GM19351 (cell line): ENCODE results near the gene ZBTB7C.

Experiments used
- ATAC-seq: cut with Tn5 transposase; IDR thresholded peaks from one replicate; pipeline ENCODE4 v1.9.1; 2021; ENCODE audit warnings: mild to moderate bottlenecking, moderate library complexity; ENCODE audit not compliant: unreplicated experiment

ZBTB7C gene

DNA sequence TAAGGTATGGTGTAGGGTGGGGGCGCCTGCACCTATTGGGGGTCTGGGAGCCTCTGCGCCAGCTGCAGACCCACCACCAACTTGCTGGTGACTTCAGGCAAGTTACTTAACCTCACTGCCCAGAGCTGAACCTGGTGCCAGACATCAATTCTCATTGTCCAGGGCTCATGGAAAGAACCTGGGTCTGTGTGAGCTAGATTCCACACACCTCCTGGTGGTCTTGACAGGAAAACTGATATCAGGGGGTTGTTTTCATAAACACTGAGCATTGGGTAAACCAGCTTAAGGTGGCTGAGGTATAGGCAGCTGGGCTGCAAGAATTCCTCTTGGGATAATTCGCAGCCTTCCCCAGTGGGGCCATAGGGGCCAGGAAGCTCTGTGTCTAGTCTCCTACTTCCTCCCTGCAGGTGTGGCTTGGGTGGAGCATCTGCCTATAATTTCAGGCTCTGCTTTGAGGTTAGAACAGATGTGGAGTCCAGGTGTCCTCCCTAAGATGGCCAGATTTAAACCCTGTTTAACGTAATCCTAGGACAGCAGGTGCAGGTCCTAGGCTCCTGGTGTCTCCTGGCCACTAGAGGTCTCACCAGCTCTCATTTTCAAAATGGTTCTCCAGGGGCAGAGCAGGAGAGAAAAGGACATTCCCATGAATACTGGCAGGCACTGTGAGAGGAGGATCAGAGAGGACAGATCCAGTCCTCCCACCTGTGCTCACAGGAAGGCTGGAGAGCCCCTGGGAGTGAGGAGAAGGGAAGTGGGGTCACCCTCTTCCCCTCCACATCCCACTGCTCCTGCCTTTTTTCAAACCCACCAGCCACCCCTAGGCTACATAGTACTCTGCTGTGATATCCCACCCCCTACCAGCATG lies 378.3 kb downstream of the ZBTB7C start:
- no peak for ATAC-seq

GRCh38 chr18:48029296-48029986 lies 379.7 kb downstream of the ZBTB7C start:
- no peak for ATAC-seq

DNA sequence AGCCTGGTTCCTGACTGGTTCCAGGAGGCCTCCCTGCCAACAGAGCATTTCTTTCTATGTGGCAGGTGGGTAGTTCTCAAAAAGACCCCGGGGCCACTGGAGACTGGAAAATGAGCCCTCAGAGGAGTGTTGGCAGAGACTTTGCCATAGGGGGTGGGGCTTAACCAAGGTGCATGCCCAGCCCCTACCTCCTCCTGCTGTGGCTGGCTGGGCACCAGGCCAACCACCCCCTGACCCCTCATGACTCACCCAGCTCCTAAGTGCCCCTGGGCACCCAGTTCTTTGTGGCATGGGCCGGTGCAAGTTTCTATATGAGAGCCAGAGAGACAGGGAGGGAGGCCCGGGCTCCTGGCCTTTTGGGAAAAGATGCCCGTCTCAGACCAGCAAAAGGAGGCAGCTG lies 380.5 kb downstream of the ZBTB7C start:
- ATAC-seq = no peak

DNA sequence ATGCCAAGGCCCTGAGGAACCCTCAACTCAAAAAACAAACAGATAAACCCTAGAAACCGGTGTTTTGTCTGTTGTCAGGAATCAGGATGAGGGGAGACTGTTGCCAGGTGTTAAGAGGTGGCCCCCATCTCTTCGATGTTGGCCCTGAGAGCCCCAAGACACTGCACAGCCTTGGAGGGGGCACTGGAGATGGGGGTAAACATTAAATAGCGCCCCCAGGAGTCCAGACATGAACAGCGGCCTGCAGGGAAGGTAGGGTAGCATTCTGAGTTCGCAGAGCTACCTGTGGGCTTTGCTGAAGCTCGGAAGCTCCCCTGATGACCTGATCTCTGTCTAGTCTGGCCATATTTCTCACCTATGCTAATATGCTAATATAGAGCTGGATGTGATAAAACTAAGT lies 381.1 kb downstream of the ZBTB7C start:
- ATAC-seq = no peak

DNA sequence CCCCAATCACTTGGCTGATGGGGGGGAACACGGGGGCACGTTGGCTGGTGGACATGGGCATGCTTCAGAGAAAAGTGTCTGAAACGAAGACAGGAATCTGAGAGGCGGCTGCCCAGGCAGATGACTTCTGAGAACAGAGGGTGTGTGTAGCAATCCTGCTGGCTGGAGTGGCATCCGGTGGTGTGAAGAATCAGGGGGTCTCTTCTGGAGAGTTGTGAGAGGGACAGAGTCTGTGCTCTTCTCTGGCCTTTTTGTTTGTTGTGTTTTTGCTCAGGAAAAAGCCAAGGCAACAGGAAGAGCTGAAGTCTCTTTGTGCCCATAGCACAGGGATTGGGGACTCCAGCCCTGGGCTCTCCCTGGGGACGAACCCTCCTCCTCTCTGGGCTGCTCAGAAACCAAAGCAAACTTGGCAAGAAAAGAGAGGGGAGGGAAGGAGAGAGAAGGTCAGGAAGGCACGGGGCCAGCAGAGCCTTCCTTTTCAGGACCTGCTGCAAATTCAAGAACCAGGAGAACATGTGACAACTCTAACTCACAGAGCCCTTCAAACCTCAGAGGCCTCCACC lies 381.7 kb downstream of the ZBTB7C start:
- no peak for ATAC-seq

GRCh38 chr18:48026216-48026615 lies 383.0 kb downstream of the ZBTB7C start:
- ATAC-seq = no peak

DNA sequence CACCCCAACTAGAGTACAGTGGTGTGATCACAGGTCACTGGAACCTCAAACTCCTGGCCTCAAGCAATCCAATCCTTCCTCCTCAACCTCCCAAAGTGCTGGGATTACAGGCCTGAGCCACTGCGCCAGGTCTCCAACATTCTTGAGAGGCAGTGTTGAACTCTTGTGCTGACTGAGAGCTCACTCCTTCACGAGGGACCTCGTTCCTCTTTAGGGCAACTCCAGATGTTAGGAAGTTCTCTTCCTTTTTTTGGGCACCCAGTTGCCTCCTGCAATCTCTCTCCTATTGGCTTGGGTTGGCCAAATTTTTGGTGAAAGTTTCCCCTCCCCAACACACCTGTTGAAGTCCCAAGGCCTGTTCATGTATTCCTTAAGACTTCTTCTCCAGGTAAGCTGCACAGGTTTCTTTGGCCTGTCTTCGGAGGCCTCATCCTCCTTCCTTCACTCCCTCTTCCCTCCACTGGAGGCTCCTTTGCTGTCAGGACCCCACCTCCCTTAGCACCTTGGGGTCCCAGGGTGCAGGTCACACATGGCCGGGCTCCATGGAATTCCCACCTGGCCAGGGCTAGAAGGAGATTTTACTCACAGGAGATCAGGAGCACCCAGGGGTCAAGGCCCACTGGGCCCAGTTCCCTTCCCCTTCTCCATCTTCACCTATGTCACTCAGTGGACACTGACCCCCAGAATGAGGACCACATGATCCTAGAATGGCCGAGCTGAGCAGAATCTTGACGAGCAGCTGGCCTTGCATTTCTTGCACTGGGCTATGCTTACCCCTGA lies 384.1 kb downstream of the ZBTB7C start:
- ATAC-seq = no peak

- no peak for ATAC-seq
These were observed 385.1 kb downstream of the ZBTB7C start for GRCh38 chr18:48024009-48024512.

GRCh38 chr18:48023334-48024008 lies 385.7 kb downstream of the ZBTB7C start:
- no peak for ATAC-seq

GRCh38 chr18:48022531-48023329 lies 386.5 kb downstream of the ZBTB7C start:
- ATAC-seq = no peak

GRCh38 chr18:48022021-48022420 lies 387.2 kb downstream of the ZBTB7C start:
- no peak for ATAC-seq

DNA sequence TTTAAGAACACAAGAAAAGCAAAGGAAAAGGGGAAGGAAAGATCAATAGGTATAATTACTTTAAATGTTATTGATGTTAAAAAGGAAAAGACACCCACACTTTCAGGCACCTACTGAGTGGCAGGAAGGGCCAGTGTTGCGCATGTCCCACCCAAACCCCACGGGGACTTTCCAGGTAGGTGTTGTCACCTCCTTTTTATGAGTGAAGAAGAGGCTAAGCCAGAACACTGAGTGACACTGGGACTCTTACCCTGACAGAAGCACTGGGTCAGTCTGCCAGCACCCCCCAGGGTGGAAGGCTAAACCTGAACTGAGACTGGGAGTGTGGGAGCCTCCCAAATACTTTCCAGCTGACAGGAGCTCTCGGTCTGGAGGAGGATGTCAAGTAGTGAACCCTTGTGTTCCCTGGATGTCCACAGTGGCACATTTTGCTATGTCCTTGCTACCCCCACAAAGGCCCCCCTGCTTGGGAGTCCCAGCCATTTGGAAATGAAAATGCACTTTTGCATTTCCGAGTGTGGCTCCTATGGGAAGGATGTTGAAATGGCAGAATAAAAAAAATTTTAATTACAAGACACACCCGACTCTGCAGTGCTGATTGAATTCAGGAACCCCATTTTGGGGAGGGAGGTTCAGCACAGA lies 387.8 kb downstream of the ZBTB7C start:
- ATAC-seq = no peak

DNA sequence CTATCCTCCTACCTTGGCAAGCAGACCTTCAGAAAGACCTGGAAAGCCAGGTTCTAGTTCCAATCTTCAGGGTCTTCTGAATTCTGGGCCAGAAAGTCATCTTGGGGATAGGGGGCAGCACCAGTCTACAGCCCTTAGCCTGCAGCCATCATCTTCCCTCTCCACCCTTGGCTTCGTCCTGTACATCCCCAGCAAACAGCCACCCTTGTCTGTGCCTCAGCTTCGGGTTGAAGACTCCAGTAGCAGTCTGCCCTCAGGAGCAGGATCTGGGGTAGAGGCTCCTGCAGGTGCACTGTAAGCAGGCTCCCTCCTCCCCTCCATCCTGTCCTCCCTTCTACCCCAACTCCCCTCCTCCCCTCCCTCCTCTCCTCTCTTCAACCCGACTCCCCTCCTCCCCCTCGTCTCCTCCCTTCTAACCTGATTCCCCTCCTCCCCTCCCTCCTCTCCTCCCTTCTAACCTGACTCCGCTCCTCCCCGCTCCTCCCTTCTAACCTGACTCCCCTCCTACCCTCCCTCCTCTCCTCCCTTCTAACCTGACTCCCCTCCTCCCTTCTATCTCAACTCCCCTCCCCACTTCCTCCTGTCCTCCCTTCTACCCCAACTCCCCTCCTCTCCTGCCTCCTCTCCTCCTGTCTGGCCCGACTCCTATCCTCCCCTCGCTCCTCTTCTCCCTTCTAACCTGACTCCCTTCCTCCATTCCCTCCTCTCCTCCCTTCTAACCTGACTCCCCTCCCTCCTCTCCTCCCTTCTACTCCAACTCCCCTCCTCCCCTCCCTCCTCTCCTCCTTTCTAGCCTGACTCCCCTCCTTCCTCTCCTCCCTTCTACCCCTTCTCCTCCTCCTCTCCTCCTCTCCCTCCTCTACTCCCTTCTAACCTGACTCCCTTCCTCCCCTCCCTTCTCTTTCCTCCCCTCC lies 388.6 kb downstream of the ZBTB7C start:
- ATAC-seq = no peak

DNA sequence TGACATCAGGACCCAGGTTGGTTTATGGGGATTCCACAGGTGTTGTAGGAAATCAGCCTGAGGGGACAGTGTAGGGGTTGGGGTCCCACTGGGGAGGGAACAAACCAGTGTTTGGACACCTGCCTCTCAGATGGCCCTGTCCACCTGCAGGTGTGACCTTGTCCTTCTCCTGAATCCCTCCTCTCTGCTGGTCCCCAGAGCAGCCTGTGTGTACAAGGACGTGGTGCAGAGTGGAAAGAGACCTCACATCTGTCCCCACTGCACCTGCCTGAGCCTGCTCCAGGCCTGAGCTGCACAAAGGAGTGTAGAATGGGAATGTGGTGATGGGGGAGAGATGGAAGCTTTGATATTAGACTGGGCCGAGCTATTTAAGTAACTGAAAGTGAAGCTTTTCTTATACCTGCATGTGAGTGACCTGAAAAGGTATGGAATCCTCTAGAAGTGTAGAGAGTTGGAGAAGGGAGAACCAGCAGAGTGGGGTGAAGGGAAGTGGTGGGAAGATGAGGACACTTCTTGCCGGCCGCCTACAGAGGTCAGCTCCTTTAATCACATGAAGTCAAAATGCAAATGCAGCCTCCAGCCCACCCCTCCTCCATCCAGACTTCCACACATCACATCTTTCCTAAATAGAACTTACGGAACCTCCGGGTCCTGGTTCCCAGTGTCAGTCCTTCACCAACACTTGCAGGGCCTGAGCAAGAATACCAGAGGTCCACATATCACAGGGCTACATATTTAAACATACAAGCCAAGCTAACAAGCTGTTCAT lies 389.4 kb downstream of the ZBTB7C start:
- ATAC-seq = no peak

DNA sequence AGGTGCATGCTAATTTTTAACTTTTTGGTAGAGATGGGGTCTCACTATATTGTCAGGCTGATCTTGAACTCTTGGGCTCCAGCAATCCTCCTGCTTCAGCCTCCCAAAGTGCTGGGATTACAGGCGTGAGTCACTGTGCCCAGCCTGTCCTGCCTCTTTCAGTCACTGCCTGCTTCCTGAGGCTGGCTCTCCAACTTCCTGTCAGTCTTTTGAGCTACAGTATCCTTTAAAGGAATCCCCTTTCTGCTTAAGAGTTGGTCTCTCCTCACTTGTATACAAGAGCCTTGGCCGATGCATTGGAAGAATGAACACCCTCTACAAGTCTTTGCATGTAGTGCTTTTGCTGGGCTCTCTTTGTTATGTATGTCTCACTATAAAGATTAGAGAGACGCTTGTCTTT lies 390.3 kb downstream of the ZBTB7C start:
- ATAC-seq = no peak

DNA sequence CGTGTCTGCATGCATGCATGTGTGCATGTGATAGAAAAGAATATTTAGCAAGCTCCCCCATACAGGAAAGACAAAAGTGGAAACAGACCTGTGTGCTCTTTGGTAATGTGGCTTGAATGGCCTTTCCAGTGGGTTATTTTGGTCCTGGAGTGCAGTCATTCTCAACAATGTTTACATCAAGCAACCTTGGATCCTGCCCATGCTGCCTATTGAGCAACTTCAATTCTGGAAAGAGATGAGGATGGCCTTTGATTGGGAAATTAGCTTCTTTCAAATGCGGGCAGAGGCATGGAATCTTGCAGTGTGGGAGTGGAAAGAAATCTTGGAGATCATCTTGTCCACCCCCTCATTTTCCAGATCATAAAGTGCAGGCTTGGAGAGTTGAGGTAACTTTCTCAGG lies 391.5 kb downstream of the ZBTB7C start:
- no peak for ATAC-seq

- ATAC-seq = no peak
These were observed 396.0 kb downstream of the ZBTB7C start for GRCh38 chr18:48013162-48013561.
